ENCODE data around the gene TAB2.

DNA sequence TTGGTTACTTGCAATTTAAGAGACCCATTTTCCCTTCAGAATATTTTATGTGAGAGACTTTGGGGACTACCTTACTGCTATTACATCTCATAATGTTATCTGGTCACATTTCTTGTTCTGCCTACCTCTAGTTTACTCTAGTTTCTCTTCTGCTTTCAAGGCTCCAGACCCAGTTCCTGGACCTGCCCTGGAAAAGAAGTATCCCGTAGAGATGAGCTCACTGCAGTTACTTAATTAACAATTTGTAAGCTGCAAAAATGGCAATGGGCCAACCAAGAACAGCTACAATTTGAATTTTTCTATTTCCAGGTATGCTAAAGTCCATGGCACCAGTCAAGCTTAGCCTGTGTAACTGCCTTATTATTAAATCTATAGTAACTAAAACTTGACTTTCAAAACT lies 25.0 kb downstream of the TAB2 start:
- TF ChIP-seq, protein P1, sequence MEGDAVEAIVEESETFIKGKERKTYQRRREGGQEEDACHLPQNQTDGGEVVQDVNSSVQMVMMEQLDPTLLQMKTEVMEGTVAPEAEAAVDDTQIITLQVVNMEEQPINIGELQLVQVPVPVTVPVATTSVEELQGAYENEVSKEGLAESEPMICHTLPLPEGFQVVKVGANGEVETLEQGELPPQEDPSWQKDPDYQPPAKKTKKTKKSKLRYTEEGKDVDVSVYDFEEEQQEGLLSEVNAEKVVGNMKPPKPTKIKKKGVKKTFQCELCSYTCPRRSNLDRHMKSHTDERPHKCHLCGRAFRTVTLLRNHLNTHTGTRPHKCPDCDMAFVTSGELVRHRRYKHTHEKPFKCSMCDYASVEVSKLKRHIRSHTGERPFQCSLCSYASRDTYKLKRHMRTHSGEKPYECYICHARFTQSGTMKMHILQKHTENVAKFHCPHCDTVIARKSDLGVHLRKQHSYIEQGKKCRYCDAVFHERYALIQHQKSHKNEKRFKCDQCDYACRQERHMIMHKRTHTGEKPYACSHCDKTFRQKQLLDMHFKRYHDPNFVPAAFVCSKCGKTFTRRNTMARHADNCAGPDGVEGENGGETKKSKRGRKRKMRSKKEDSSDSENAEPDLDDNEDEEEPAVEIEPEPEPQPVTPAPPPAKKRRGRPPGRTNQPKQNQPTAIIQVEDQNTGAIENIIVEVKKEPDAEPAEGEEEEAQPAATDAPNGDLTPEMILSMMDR (IDR thresholded peaks at IDR 0.05): no peak
- TF ChIP-seq POLR2A (IDR thresholded peaks at IDR 0.05): no peak

Data from body of pancreas (tissue), 4 donors.